ENCODE results near the gene MXRA8.
"Not testable (repeated sequence)": the region's sequence is repeated elsewhere in the genome, so short reads cannot be mapped to it uniquely, and the experiment has no call there.

MXRA8 gene

GRCh38 chr1:1318777-1319645 is 39.3 kb downstream of the MXRA8 start:
- DNase-seq: no peak

- DNase-seq: no peak
Measured at GRCh38 chr1:1318131-1318652, 40.2 kb downstream of the MXRA8 start.

- no peak for DNase-seq
Measured at GRCh38 chr1:1317420-1317819, 40.9 kb downstream of the MXRA8 start.

GRCh38 chr1:1316199-1316598 is 42.2 kb downstream of the MXRA8 start:
- DNase-seq: not testable (repeated sequence)

GRCh38 chr1:1315435-1315954 is 42.9 kb downstream of the MXRA8 start:
- DNase-seq: no peak

- no peak for DNase-seq
Measured at GRCh38 chr1:1314678-1315335, 43.5 kb downstream of the MXRA8 start.

- DNase-seq: no peak
Measured at GRCh38 chr1:1314237-1314586, 44.1 kb downstream of the MXRA8 start.

- no peak for DNase-seq
Measured at GRCh38 chr1:1313500-1314236, 44.7 kb downstream of the MXRA8 start.

- no peak for DNase-seq
Measured at GRCh38 chr1:1312450-1313314, 45.7 kb downstream of the MXRA8 start.

GRCh38 chr1:1311107-1312104 is 46.9 kb downstream of the MXRA8 start:
- no peak for DNase-seq

- DNase-seq: no peak
Measured at GRCh38 chr1:1310476-1311053, 47.8 kb downstream of the MXRA8 start.

GRCh38 chr1:1310109-1310385 is 48.3 kb downstream of the MXRA8 start:
- no peak for DNase-seq

- DNase-seq: no peak
Measured at GRCh38 chr1:1309251-1310108, 48.9 kb downstream of the MXRA8 start.

- no peak for DNase-seq
Measured at GRCh38 chr1:1308756-1309250, 49.6 kb downstream of the MXRA8 start.

GRCh38 chr1:1307923-1308755 is 50.2 kb downstream of the MXRA8 start, which contains the start of the genes ACAP3 and PUSL1:
TSS of gene ACAP3 (minus strand) at chr1:1307930. CDS start at chr1:1307815, 115 bp downstream.
TSS of gene PUSL1 (plus strand) at chr1:1308597. CDS start at chr1:1308644, 47 bp downstream.
- no peak for DNase-seq

- DNase-seq: no peak
Measured at GRCh38 chr1:1307261-1307922, 51.0 kb downstream of the MXRA8 start.

GRCh38 chr1:1306661-1307260 is 51.6 kb downstream of the MXRA8 start:
- DNase-seq: no peak
